Activated CD4-positive, alpha-beta T cell treated with anti-CD3 and anti-CD28 coated beads, Interleukin-2, amount 50 U/mL, for 16 hours (primary cell): Measurements from ENCODE around the gene NUCB1.
A peak's percentile ranks its signal among the peaks of the same experiment; 100 is the strongest.

Experiments used
- DNase-seq: peaks from one replicate; pipeline ENCODE4 v3.0.0-alpha.2; 2020

Gene NUCB1

DNA sequence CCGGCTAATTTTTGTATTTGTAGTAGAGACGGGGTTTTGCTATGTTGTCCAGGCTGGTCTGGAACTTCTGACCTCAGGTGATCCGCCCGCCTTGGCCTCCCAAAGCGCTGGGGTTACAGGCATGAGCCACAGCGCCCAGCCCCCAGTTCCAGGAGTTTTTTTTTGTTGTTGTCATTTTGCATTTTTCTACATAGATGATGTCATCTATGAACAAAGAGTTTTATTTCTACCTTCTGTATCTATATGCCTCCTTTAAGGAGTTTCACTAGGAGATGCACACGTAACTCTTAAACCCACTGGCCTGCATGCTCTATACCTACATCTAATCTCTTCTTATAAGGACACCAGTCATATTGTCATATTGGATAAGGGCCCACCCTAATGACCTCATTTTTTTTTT, 38.1 kb downstream of the NUCB1 start:
- DNase-seq, result no peak

DNA sequence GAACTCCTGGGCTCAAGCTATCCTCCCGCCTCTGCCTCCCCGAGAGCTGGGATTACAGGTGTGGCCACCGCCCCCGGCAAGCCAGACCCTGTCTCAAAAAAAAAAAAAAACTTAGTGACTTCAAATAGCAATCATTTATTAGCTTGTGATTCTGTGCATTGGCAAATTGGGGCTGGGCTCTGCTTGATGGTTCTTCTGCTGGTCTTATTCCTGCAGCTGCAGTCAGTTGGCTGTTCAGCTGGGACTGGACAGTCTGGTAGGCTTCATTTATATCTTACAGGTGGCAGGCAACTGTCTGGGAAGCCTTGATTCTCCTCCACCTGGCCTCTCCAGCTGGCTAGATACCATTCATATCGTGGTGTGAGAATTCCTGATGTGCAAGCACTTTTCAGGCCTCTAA, 40.8 kb downstream of the NUCB1 start:
- no peak for DNase-seq

DNA sequence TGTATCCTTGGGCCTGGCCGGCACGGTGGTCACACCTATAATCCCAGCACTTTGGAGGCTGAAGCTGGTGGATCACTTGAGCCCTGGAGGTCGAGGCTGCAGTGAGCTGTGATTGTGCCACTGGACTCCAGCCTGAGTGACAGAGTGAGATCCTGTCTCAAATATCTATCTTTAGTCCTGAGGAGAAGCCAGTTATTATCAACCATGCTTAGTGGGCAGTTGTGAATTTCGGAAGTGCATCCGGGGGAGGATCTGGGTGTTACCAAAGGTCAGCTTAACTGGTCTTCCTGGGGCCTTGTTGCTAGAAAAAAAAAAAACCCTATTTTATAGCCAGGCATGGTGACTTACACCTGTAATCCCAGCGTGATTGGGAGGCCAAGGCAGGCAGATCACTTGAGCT, 43.0 kb downstream of the NUCB1 start:
- no peak for DNase-seq

DNA sequence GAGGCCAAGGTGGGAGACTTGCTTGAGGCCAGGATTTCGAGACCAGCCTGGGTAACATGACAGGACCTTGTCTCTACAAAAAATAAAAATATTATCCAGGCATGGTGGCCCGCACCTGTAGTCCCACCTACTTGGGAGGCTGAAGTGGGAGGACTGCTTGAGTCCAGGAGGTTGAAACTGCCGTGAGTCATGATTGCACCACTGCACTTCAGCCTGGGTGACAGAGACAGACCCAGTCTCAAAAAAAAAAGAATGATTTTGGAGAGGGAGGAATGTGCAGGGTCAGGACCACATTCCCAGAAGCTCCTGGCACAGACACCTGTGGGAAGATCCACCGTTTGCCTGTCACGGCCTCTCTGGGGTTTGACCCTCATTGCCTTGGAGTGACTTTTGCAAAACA, 45.3 kb downstream of the NUCB1 start:
- no peak for DNase-seq

DNA sequence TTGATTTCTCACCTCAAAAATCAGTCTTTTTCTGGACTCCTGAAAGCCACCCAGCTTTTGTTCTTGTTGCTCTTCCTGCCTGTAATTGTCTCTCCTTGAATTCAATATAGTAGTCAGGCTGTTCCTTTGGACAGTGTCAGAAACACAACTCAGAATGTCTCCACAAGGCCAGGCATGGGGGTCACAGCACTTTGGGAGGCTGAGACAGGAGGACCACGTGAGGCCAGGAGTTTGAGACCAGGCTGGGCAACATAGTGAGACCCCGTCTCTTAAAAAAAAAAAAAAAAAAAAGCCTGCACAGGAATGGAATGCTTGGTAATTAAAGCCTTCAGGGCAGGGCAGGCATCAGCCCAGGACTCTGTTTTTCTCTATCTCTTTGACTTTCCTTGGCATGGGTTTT, 45.7 kb downstream of the NUCB1 start:
- DNase-seq, result no peak

DNA sequence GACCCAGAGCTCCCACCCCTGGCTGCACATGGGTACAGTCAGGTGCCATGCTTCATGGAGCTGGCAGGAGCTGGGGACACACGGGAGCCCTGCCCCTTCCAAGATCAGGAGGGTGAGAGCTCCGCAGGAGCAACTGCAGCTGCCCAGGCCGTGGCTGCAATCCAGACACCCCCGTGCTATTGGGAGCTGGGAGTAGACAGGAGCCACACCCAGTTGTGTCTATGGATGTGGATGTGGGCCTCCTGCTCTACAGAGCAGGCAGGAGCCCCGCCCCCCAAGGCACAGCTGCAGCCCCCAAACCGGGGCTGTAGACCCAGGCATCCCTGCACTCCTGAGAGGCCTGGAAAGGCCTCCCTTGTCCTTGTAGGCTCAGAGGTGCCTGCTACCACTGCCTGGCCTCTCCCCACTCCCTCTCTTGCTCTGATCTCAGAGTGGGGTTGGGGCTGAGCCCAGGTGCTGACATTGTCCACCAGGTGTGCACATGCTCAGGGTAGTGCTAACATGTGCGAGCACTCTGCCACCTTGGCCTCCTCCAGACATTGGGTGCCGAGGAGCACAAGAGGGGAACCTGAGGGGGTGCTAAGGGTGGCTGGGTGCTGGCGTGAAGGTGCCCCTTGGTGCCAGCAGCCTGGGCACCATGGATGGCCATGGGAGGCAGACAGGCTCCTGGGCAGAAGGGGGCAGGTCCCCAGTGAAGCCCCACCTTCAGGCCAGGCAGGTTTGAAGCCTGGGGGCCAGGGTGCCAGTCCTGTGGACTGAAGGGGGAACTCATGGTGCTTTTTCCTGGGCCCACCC, 46.5 kb downstream of the NUCB1 start:
- DNase-seq, result no peak

DNA sequence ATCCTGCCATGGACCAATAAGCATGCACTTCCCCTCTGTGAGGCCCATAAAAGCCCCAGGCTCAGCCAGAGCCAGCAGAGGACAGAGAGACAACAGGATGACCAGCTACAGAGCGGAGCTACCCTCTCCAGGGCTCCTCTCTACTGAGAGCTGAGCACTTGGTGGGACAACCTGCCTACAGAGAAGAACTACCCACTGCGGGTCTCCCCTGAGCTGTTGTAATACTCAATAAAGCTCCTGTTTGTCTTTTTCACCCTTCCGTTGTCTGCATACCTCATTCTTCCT, 47.1 kb downstream of the NUCB1 start:
- DNase-seq, result no peak

DNA sequence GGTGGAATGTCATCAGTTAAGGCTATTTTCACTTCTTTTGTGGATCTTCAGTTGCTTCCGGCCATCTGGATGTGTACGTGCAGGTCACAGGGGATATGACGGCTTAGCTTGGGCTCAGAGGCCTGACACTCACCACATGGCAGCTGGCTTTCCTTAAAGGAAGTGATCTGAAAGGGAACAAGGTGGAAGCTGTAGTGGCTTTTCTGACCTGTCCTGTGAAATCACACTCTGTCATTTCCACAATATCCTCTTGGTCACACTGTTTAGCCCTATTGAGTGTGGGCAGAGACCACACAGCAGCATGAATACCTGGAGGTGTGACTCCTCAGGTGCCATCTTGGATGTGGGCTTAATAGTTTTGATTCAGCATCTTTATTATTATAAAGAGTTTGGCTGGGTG, 50.0 kb downstream of the NUCB1 start:
- DNase-seq, result no peak

DNA sequence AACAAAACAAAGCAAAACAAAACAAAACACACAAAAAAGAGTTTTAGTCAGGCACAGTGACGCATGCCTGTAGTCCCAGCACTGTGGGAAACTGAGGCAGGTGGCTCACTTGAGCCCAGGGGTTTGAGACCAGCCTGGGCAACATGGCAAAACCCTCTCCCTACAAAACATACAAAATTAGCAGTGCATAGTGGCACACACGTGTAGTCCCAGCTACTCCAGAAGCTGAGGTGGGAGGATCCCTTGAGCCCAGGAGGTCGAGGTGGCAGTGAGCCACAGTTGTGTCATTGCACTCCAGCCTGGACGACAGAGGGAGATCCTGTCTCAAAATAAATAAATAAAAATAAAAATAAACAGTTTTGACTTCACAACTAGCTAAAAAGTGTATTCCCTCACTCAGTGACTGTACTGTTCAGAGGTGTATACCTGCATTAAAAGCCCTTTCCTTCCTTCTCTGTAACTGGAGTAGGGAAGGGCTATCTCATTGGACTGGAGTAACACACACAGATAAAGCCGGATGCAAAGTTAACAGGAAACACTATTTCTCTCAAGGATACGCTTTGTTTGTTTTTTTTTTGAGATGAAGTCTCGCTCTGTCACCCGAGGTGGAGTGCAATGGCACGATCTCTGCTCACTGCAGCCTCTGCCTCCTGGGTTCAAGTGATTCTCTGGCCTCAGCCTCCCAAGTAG, 50.9 kb downstream of the NUCB1 start:
- no peak for DNase-seq

DNA sequence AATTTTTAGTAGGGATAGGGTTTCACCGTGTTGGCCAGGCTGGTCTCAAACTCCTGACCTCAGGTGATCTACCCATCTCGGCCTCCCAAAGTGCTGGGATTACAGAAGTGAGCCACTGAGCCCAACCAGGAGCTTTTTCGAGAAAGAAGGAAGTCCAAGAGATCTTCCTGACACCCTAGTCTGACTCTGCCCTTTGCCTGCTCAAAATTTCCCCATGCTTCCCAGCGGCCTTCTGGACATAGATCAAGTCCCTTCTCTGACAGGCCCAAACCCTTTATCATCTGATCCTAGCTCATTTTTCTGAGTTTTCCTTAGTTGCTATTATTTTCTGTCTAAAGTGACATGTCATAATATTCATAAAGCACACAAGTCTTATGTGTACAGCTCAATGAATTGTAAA, 53.0 kb downstream of the NUCB1 start:
- no peak for DNase-seq

DNA sequence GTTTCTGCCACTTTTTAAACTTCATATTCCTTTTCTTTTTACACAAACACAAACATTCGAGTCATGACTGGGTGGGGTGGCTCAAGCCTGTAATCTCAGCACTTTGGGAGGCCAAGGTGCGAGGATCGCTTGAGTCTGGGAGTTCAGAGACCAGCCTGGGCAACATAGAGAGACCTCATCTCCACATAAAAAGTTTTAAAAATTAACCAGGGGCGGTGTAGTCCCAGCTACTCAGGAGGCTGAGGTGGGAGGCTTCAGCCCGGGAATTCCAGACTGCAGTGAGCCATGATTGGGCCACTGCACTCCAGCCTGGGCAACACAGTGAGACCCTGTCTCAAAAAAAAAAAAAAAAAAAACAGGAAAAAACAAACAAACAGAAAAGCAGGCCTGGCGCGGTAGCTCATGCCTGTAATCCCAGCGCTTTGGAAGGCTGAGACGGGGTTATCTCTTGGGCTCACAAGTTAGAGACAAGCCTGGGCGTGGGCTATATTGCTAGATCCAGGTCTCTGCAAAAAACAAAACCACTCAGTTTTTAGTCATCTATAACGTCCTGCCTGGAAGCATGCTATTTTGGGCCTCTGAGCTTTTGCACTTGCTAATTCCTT, 54.0 kb downstream of the NUCB1 start:
- no peak for DNase-seq

DNA sequence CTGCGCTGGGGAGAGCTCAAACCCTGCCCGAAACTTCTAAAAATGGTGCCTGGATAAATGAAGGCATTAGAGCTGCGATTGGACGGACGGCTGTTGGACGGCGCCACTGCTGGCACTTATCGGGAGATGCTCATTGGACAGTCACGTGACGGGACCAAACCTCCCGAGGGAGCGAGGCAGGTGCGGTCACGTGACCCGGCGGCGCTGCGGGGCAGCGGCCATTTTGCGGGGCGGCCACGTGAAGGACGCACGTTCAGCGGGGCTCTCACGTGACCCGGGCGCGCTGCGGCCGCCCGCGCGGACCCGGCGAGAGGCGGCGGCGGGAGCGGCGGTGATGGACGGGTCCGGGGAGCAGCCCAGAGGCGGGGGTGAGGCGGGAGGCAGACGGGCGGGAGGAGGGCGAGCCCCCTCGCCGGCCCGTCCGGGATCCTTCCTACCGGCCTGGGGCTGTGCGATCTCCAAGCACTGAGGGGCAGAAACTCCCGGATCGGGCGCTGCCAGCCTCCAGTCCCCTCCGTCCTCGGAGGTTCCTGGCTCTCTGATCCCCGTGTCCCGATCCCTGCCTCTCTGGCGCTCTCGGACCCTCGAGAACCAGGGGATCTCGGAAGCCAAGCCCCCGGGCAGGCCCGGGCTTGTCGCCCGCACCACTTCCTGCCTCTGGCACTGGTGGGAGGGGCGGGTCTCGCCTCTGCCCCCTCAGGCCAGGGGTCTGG, 54.6 kb downstream of the NUCB1 start, which contains the start of gene BAX:
Gene BAX (plus strand): TSS at position 281 of the 713 bp plus-strand sequence. CDS start 54 bp downstream, at position 335.
- DNase-seq, result peak; percentile 98

DNA sequence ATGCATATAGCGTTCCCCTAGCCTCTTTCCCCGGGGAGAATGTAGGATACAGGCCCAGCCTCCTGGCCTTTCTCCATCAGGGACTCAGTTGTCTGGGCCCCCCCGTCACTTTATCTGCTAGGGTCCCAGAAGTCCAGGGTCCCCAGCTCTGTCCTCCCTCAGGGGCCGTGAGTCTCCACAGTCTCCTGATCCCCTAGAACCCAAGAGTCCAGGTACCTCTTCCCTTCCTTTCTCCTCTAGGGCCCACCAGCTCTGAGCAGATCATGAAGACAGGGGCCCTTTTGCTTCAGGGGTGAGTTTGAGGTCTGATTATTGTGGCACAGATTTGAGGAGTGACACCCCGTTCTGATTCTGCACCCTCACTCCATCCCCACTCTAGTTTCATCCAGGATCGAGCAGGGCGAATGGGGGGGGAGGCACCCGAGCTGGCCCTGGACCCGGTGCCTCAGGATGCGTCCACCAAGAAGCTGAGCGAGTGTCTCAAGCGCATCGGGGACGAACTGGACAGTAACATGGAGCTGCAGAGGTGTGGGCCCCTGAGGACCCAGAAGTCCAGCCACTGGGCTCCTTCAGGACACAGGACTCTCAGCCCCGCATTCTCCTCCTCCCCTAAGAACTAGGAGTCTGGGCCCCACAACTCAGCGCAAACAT, 55.3 kb downstream of the NUCB1 start:
- no peak for DNase-seq

DNA sequence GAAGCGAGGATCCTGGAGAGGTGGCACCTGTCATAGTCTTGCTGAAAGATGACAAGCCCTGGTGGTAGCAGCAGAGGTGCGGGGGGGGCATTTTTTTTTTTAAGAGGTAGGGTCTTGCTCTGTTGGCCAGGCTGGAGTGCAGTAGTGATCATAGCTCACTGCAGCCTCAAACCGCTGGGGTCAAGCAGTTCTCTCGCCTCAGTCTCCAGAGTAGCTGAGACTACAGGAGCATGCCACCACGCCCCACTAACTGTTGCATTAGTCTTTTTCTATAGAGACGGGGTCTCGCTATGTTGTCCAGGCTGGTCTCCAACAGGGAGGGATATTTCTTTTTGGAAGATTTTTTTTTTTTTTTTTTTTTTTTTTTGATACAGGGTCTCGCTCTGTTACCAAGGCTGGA, 57.9 kb downstream of the NUCB1 start:
- no peak for DNase-seq

DNA sequence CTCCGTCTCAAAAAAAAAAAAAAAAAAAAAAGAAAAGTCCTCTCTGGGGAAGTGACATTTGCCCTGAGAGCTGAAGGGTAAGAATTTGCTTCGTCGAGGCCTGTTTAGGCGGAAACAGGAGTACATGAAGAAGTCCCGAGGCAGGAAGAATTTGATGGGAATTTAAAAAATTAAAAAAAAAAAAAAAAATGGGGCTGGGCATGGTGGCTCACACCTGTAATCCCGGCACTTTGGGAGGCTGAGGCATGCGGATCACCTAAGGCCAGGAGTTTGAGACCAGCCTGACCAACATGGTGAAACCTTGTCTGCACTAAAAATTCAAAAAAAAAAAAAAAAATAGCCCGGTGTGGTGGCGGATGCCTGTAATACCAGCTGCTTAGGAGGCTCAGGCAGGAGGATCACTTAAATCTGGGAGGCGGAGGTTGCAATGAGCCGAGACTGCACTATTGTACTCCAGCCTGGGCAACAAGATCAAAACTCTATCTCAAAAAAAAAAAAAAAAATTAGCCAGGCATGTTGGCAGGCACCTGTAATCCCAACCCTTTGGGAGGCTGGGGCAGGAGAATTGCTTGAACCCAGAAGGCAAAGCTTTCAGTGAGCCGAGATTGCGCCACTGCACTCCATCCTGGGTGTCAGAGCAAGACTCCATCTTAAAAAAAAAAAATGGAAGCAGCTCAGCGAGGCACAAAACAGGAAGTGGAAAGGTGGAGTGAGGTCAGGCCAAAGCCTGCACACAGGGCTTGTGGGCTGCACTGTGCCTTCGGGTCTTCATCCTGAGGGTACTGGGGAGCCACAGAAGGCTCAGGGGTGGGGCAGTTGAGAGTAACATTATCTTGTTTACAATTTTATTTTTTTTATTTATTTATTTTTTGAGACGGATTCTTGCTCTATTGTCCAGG, 59.5 kb downstream of the NUCB1 start:
- DNase-seq, result no peak

DNA sequence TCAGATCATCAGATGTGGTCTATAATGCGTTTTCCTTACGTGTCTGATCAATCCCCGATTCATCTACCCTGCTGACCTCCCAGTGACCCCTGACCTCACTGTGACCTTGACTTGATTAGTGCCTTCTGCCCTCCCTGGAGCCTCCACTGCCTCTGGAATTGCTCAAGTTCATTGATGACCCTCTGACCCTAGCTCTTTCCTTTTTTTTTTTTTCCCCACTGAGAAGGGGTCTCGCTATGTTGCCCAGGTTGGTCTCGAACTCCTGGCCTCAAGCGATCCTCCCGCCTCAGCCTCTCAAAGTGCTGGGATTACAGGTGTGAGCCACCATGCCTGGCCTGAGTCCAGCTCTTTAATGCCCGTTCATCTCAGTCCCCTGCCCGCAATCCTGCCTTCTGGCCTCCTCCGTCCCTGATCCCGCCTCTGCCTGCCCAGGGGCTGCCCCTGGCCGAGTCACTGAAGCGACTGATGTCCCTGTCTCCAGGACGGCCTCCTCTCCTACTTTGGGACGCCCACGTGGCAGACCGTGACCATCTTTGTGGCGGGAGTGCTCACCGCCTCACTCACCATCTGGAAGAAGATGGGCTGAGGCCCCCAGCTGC, 61.0 kb downstream of the NUCB1 start:
- no peak for DNase-seq

DNA sequence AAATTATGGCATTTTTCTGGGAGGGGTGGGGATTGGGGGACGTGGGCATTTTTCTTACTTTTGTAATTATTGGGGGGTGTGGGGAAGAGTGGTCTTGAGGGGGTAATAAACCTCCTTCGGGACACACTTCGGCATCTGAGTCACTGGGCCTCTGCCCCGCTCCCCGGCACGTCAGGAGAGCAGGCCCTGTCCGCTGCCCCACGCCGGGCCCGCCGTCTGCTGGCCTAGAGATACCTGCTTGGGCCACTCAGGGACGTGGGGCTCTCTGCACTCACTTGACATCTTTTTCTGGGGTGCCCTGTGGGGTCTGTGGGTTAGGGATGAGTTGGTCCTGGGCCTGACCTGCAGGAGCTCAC, 61.5 kb downstream of the NUCB1 start:
- no peak for DNase-seq

DNA sequence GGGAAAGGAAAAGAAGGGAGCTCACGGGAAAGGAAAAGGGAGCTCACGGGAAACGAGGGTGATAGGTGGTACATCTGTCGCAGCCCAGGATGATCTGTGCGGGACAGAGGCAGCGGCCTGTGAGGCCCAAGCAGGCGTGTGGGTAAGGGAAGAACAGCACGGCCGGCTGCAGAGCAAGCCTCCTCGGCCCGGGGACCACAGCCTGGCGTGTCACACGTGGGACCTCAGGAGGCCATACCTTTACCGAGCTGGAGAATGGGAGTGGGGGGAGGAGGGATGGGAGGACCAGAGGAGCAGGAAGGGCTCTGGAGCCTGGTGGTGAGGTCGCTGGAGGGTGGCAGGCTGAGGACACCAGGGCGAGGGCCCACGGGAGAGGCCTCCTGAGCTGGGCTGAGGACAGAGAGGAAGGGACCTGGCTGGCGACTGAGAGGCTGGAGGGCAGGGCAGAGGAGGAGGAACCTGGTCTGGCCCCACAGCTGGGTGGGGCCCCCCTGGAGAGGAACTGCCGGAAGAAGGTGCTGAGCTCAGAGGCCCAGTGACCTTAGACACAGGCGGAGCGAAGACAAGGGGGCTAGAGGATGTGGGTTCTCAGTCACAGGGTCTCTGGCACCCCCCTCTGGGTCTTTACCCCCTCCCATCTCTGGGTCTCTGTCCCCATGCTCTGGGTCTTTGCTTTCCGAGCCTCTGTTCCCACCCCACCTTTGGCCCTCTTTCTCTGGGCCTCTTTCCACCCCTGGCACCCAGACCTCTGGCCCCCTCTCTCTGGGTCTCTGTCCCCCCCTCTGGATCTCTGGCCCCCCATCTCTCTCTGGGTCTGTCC, 62.1 kb downstream of the NUCB1 start:
- DNase-seq, result peak; percentile 54

DNA sequence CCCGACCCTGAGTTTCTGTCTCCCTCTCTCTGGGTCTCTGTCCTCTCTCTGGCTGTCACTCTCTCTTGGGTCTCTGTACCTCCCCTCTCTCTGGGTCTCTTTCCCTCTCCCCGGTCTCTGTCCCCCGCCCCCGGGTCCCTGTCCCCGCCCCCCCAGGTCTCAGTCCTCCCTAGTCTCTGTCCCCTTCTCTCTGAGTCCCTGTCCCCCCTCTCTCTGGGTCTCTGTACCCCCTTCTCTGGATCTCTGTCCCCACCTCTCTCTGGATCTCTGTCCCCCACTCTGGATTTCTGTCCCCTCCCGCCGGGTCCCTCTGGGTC, 62.7 kb downstream of the NUCB1 start:
- no peak for DNase-seq

DNA sequence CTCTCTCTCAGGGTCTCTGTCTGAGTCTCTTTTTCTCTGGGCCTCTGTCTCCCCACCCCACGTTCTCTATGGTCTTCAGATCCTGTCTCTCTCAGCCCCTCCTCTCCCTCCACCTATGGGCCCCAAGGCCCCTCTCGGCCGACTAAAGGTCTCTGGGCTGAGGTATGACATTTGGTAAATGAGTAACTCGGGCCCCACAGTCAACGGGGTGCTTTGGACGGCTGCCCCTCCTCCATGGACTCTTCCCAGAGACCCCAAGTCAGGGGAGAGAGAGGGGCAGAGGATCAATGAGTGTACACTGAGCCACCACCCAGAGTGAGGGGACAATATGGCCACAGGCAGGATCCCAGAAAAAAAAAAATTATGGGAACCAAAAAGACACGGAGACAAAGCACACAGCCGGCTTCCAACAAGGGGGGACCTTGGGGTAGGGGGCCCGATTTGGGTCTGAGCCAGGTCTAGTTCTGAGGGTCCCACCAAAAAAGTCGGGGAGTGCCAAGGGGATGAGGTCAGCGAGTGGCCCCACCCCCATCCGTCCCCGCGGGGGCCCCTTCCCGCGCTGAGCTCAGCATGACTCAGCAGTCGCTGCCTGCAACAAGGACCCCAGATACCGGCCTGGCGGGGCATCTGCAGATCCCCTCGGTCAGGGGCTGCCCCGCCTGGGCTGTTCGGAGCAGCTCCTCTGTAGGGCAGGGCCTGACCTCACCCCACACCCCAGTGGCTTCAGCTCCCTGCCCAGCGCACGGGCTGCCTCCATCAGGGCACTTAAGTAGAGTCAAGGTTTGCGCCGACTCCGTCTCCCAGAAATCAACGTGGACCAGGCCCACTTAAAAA, 63.5 kb downstream of the NUCB1 start:
- peak; percentile 81 for DNase-seq
